ENCODE data around the gene EEIG1.

EEIG1 gene

GRCh38 chr9:127935765-127936221 lies 45.0 kb downstream of the EEIG1 start:
- TF ChIP-seq, protein P1, sequence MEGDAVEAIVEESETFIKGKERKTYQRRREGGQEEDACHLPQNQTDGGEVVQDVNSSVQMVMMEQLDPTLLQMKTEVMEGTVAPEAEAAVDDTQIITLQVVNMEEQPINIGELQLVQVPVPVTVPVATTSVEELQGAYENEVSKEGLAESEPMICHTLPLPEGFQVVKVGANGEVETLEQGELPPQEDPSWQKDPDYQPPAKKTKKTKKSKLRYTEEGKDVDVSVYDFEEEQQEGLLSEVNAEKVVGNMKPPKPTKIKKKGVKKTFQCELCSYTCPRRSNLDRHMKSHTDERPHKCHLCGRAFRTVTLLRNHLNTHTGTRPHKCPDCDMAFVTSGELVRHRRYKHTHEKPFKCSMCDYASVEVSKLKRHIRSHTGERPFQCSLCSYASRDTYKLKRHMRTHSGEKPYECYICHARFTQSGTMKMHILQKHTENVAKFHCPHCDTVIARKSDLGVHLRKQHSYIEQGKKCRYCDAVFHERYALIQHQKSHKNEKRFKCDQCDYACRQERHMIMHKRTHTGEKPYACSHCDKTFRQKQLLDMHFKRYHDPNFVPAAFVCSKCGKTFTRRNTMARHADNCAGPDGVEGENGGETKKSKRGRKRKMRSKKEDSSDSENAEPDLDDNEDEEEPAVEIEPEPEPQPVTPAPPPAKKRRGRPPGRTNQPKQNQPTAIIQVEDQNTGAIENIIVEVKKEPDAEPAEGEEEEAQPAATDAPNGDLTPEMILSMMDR (conservative IDR thresholded peaks at IDR 0.05; ENCODE audit: low read depth, low read length): no peak
- no peak overlapping the region for H3K4me3 ChIP-seq (ENCODE audit: low read length)
- DNase-seq (ENCODE audit: low read depth): no peak

DNA sequence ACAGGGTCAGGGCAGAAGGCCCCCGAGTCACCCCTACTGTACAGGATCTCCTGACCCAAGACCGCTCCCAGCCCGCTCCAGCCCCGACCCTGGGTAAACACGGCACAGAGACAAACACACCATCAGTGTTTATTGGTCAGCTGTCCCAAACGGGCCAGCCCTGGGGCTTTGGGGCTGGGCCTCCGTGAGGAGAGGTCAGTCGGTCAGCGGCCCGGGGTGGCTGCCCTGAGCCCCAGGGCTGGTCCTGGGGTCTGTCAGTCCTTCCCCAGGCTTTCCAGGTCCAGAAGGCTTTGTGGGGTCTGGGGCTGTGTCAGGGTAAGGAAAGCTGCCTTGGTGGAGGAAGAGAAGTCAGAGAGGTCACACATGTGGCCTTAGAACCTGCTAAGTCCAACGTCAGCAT lies 45.8 kb downstream of the EEIG1 start:
- TF ChIP-seq, protein P1 (conservative IDR thresholded peaks at IDR 0.05; ENCODE audit: low read depth, low read length): no peak
- H3K4me3 ChIP-seq (ENCODE audit: low read length): no peak overlapping the region
- no peak for DNase-seq (ENCODE audit: low read depth)

- no peak overlapping the region for H3K4me3 ChIP-seq (ENCODE audit: low read length)
- TF ChIP-seq, protein P1 (conservative IDR thresholded peaks at IDR 0.05; ENCODE audit: low read depth, low read length): peak; percentile 5
- DNase-seq (ENCODE audit: low read depth): no peak
These were observed 46.5 kb downstream of the EEIG1 start for GRCh38 chr9:127934248-127934647.

GRCh38 chr9:127931092-127931881 lies 49.5 kb downstream of the EEIG1 start:
- TF ChIP-seq, protein P1 (conservative IDR thresholded peaks at IDR 0.05; ENCODE audit: low read depth, low read length): no peak
- peak; percentile 68 for DNase-seq (ENCODE audit: low read depth)

More at GRCh38 chr9:127931092-127931881, 49.5 kb downstream of the EEIG1 start:
- H3K4me3 ChIP-seq (ENCODE audit: low read length): peak overlapping the region; percentile 56

Data from retinal pigment epithelial cell (primary cell).